ENCODE results near the gene PSME1.

- no peak for TF ChIP-seq POLR2AphosphoS5 (IDR thresholded peaks at IDR 0.05; ENCODE audit: borderline replicate concordance, low read depth, low read length)
- no peak for TF ChIP-seq EZH2 (IDR thresholded peaks at IDR 0.05)
- no peak for TF ChIP-seq FOXP2 (optimal IDR thresholded peaks at IDR 0.05; ENCODE audit: control extremely low read depth, extremely low read length, insufficient read depth)
Observed at GRCh38 chr14:24096545-24097181, 39.3 kb upstream of the PSME1 start.

All from SK-N-MC (cell line).